Vein endothelial cell (primary cell): ENCODE data around the gene DBP. TPM values are rescaled to one million over a fixed set of nuclear protein-coding genes. Genes with fewer than 3 reads are reported as not detected.

ENCODE experiments used
- total RNA-seq: library from RNA; depleted of rRNA; stranded (reverse); fragments of >200 nt; gene quantifications from 2 replicates; pipeline ENCODE4 v1.2.3, GENCODE V29; 2012

The DBP gene
- 0.57 and 2.0 TPM in 2 replicates for total RNA-seq

GRCh38 chr19:48636859-48637448 lies at the start of gene DBP:
DBP (minus strand) TSS chr19:48637379; CDS start chr19:48636994, 385 bp downstream.

GRCh38 chr19:48672994-48673393 lies 35.8 kb upstream of the DBP start, which contains the start of gene NTN5:
NTN5 (minus strand) TSS chr19:48673017; CDS start chr19:48670986, 2,031 bp downstream.

GRCh38 chr19:48646001-48646721 lies 9.0 kb upstream of the DBP start, which contains the start of gene CA11:
CA11 (minus strand) TSS chr19:48646187; CDS start chr19:48645632, 555 bp downstream.

GRCh38 chr19:48618916-48619691 lies 18.1 kb downstream of the DBP start, which contains the start of the genes RPL18 and SPHK2:
RPL18 (minus strand) TSS chr19:48619178; CDS start chr19:48619143, 35 bp downstream.
SPHK2 (plus strand) TSS chr19:48619506; CDS start chr19:48620515, 1,009 bp downstream.

GRCh38 chr19:48614436-48615230 lies 22.5 kb downstream of the DBP start, which contains the start of gene FAM83E:
FAM83E (minus strand) TSS chr19:48615076; CDS start chr19:48613372, 1,704 bp downstream.

GRCh38 chr19:48606463-48607358 lies 30.5 kb downstream of the DBP start, which contains the start of gene SPACA4:
SPACA4 (plus strand) TSS chr19:48606742; CDS start chr19:48606979, 237 bp downstream.

Other genes starting within 250 kb of the DBP start
- gene KDELR1, start 245.8 kb downstream of the DBP start, total RNA-seq = 104 and 127 TPM in 2 replicates
- gene GRIN2D, start 243.7 kb downstream of the DBP start, total RNA-seq = 0.48 and 0.98 TPM in 2 replicates
- 43.8 and 59.7 TPM in 2 replicates for gene GRWD1, start 191.4 kb downstream of the DBP start, total RNA-seq
- gene KCNJ14, start 181.8 kb downstream of the DBP start, total RNA-seq = 0.33 and 0.76 TPM in 2 replicates
- 87.2 and 90.8 TPM in 2 replicates for gene CYTH2, start 168.0 kb downstream of the DBP start, total RNA-seq
- gene LMTK3, start 125.5 kb downstream of the DBP start, total RNA-seq = under 0.01 and 0.10 TPM in 2 replicates
- gene SULT2B1, start 85.2 kb downstream of the DBP start, total RNA-seq = not detected in 2 replicates
- not detected in 2 replicates for gene SPACA4, start 30.6 kb downstream of the DBP start, total RNA-seq
- gene FAM83E, start 22.3 kb downstream of the DBP start, total RNA-seq = 0.33 TPM in 1 of 2 replicates, not detected in the other
- gene RPL18, start 18.2 kb downstream of the DBP start, total RNA-seq = 1,820 and 2,339 TPM in 2 replicates
- 11.4 and 15.2 TPM in 2 replicates for gene SPHK2, start 17.9 kb downstream of the DBP start, total RNA-seq
- gene CA11, start 8.8 kb upstream of the DBP start, total RNA-seq = 1.3 and 2.0 TPM in 2 replicates
- gene NTN5, start 35.6 kb upstream of the DBP start, total RNA-seq = not detected in 2 replicates
- gene FUT2, start 58.6 kb upstream of the DBP start, total RNA-seq = not detected in 2 replicates
- 0.33 and 0.38 TPM in 2 replicates for gene MAMSTR, start 82.3 kb upstream of the DBP start, total RNA-seq
- 88.4 and 127 TPM in 2 replicates for gene RASIP1, start 103.2 kb upstream of the DBP start, total RNA-seq
- under 0.01 and 0.29 TPM in 2 replicates for gene IZUMO1, start 109.5 kb upstream of the DBP start, total RNA-seq
- 6.5 and 8.5 TPM in 2 replicates for gene FUT1, start 115.3 kb upstream of the DBP start, total RNA-seq
- gene FGF21, start 118.1 kb upstream of the DBP start, total RNA-seq = not detected in 2 replicates
- 39.9 and 55.5 TPM in 2 replicates for gene BCAT2, start 173.7 kb upstream of the DBP start, total RNA-seq
- 0.98 and 3.5 TPM in 2 replicates for gene HSD17B14, start 199.1 kb upstream of the DBP start, total RNA-seq
- 2.0 and 5.6 TPM in 2 replicates for gene PLEKHA4, start 231.2 kb upstream of the DBP start, total RNA-seq
- 45.4 and 49.8 TPM in 2 replicates for gene PPP1R15A, start 235.0 kb upstream of the DBP start, total RNA-seq